ENCODE measurements around the gene IFNGR1. TPM values are rescaled to one million over a fixed set of nuclear protein-coding genes. Genes with fewer than 3 reads are reported as not detected.
A peak's percentile ranks its signal among the peaks of the same experiment; 100 is the strongest.

Gene IFNGR1
- total RNA-seq, 4 donors from 2014 or later = 77.8 to 91.5 (median 84.3) TPM

DNA sequence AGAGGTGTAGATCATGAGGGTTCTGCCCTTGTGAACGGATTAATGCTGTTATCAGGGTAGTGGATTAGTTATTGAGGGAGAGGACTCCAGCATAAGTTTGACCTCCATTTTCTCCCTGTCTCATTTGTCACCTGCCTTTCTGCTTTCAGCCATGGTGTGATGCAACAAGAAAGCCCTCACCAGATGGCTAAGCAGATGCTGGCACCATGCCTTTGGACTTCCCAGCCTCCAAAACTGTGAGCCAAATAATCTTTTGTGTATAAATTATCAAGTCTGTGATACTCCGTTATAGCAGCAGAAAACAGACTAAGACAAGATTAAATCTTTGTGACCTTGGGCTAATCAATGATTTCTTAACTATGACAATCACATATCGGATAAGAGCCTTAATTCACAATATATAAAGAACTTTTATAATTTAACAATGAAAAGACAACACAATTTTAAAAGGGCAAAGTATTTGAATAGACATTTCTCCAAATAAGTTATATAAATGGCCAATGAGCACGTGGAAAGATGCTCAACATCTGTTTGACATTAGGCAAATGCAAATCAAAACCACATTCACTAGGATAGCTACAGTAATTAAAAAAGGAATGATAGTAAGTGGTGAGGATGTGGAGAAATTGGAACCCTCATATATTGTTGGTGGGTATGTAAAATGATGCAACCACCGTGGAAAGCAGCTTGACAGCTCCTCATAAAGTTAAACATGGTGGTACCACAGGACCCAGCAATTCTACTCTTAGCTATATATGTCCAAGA is 45.3 kb upstream of the IFNGR1 start:
- TF ChIP-seq POLR2AphosphoS5 (IDR thresholded peaks at IDR 0.05) (no peak), POLR2A (IDR thresholded peaks at IDR 0.05) (no peak), CTCF (IDR thresholded peaks at IDR 0.05) (no peak), EP300 (IDR thresholded peaks at IDR 0.05) (no peak)
- 33% methylated on average over 5 of the region's 5 CpGs for WGBS
- H3K36me3 ChIP-seq = no peaks in the 10 kb centered on the region

GRCh38 chr6:137261761-137262160 is 42.6 kb upstream of the IFNGR1 start:
- Histone ChIP-seq H3K4me1 (peaks cover 38% of the 10 kb centered on the region), H3K4me3 (no peak overlapping the region), H3K27ac (peak overlapping the region; percentile 55), H3K36me3 (no peaks in the 10 kb centered on the region), H3K9me3 (no peaks in the 10 kb centered on the region), H3K27me3 (no peaks in the 10 kb centered on the region)
- no peak for DNase-seq (ENCODE audit: low spot score in 2 of 2)
- TF ChIP-seq EP300 (IDR thresholded peaks at IDR 0.05) = no peak

More for the DNA sequence above, 45.3 kb upstream of the IFNGR1 start:
- H3K4me3 ChIP-seq = no peak overlapping the region
- H3K4me1 ChIP-seq = peaks cover 38% of the 10 kb centered on the region
- H3K27ac ChIP-seq = no peak overlapping the region
- no peak for DNase-seq (ENCODE audit: low spot score in 2 of 2)
- no peaks in the 10 kb centered on the region for H3K9me3 ChIP-seq
- H3K27me3 ChIP-seq = no peaks in the 10 kb centered on the region

- Histone ChIP-seq H3K4me3 (no peak overlapping the region), H3K36me3 (no peaks in the 10 kb centered on the region), H3K4me1 (peaks cover 38% of the 10 kb centered on the region), H3K9me3 (no peaks in the 10 kb centered on the region), H3K27me3 (no peaks in the 10 kb centered on the region), H3K27ac (peak overlapping the region; percentile 55)
- 48% methylated on average over 3 of the region's 3 CpGs for WGBS
- TF ChIP-seq CTCF (IDR thresholded peaks at IDR 0.05) (no peak), POLR2AphosphoS5 (IDR thresholded peaks at IDR 0.05) (no peak), EP300 (IDR thresholded peaks at IDR 0.05) (no peak), POLR2A (IDR thresholded peaks at IDR 0.05) (no peak)
- no peak for DNase-seq (ENCODE audit: low spot score in 2 of 2)
These were observed 42.2 kb upstream of the IFNGR1 start for GRCh38 chr6:137261361-137261760.

DNA sequence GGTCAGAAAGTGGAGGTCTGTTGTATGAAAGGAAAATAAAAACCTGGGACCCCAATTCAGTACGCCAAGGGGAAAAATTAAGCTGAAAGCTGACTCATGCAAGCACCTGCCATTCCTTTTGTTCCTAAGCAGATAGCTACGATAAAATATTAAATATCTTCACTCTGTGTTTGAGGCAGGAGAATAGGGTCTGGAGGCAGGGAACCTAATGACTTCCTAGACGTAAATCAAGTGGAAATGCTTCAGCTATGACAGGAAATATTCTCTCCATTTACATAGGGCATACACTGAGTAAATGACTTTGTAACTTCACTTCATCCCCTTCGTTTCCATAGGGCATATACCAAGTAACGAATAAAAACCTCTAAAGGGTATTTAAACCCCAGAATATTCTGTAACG is 41.0 kb upstream of the IFNGR1 start:
- TF ChIP-seq POLR2AphosphoS5 (IDR thresholded peaks at IDR 0.05) (no peak), CTCF (IDR thresholded peaks at IDR 0.05) (no peak), EP300 (IDR thresholded peaks at IDR 0.05) (no peak), POLR2A (IDR thresholded peaks at IDR 0.05) (no peak)
- Histone ChIP-seq H3K4me1 (peaks cover 30% of the 10 kb centered on the region), H3K9me3 (no peaks in the 10 kb centered on the region), H3K27me3 (no peaks in the 10 kb centered on the region), H3K36me3 (no peaks in the 10 kb centered on the region), H3K4me3 (no peak overlapping the region), H3K27ac (no peak overlapping the region)
- DNase-seq (ENCODE audit: low spot score in 2 of 2) = no peak
- WGBS = 84% methylated on average over 6 of the region's 6 CpGs

DNA sequence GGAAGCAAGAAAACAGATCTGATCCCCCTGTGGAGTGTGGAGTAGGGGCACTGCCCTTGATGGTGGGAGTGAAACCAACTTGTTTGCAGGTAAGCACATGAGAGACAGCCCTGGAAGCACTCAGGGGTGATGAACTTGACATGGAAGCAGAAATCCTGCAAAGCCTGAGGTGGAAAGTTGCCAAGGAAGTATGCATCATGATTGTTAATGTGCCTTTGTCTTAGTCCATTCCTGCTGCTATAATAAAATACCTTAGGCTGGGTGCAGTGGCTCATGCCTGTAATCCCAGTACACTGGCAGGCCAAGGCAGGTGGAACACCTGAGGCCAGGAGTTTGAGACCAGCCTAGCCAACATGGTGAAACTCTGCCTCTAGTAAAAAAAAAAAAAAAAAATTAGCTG is 40.2 kb upstream of the IFNGR1 start:
- H3K27ac ChIP-seq = no peak overlapping the region
- no peaks in the 10 kb centered on the region for H3K27me3 ChIP-seq
- TF ChIP-seq EP300 (IDR thresholded peaks at IDR 0.05) (no peak), CTCF (IDR thresholded peaks at IDR 0.05) (no peak), POLR2AphosphoS5 (IDR thresholded peaks at IDR 0.05) (no peak), POLR2A (IDR thresholded peaks at IDR 0.05) (no peak)
- DNase-seq (ENCODE audit: low spot score in 2 of 2) = no peak
- no peaks in the 10 kb centered on the region for H3K36me3 ChIP-seq
- peaks cover 27% of the 10 kb centered on the region for H3K4me1 ChIP-seq
- H3K4me3 ChIP-seq = no peak overlapping the region
- H3K9me3 ChIP-seq = no peaks in the 10 kb centered on the region

DNA sequence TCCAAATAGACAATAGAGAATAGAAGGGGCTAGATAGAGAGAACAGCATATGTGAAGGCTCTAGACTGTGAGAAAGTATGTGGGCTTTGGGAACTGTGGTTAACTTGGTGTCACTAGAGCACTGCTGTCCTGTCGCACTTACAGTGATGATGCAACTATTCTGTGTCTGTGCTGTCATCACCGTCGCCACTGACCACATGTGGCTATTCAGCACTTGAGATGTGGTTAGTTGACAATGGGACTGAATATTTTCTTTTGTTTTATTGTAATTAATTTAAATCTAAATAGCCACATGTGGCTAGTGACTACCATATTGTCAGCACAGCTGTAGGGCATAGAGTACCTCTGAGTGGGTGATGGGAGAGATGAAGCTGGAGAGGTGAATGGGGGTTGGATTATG is 39.0 kb upstream of the IFNGR1 start:
- H3K36me3 ChIP-seq = no peaks in the 10 kb centered on the region
- H3K9me3 ChIP-seq = no peaks in the 10 kb centered on the region
- peaks cover 24% of the 10 kb centered on the region for H3K4me1 ChIP-seq
- no peaks in the 10 kb centered on the region for H3K27me3 ChIP-seq
- H3K4me3 ChIP-seq = no peak overlapping the region
- no peak overlapping the region for H3K27ac ChIP-seq
- DNase-seq (ENCODE audit: low spot score in 2 of 2) = no peak
- no peak for TF ChIP-seq POLR2AphosphoS5 (IDR thresholded peaks at IDR 0.05)
- no peak for TF ChIP-seq EP300 (IDR thresholded peaks at IDR 0.05)
- no peak for TF ChIP-seq POLR2A (IDR thresholded peaks at IDR 0.05)
- no peak for TF ChIP-seq CTCF (IDR thresholded peaks at IDR 0.05)
- WGBS = 80% methylated on average over 3 of the region's 3 CpGs
